HepG2 (cell line): ENCODE data around the gene NAXD.

Source experiments
- BRCA1 ChIP-seq: sonication (generic); formaldehyde crosslinking; IDR thresholded peaks from 2 replicates; pipeline ENCODE4 v1.4.0; 2020; ENCODE audit warnings: missing genetic modification reagents
- ERF ChIP-seq: IDR thresholded peaks from 2 replicates; pipeline ENCODE4 v1.6.1; 2018; ENCODE audit warnings: missing biosample characterization, missing genetic modification reagents
- EZH2 ChIP-seq: conservative IDR thresholded peaks from 2 replicates; pipeline ENCODE4 v1.6.1; 2012; ENCODE audit warnings: mild to moderate bottlenecking, low read depth, low read length, moderate library complexity
- HES4 ChIP-seq: sonication (generic); formaldehyde crosslinking; IDR thresholded peaks from 2 replicates; pipeline ENCODE4 v1.9.0; 2021; ENCODE audit warnings: mild to moderate bottlenecking, missing genetic modification reagents, borderline replicate concordance
- POLR2AphosphoS2 ChIP-seq: IDR thresholded peaks from 2 replicates; pipeline ENCODE4 v1.6.1; 2011; ENCODE audit warnings: low read depth, low read length, improper control_type of control experiment
- SIN3A ChIP-seq: IDR thresholded peaks from 2 replicates; pipeline ENCODE4 v1.6.1; 2011; ENCODE audit warnings: low read depth, mild to moderate bottlenecking, control low read depth, low read length, borderline replicate concordance
- SOX6 ChIP-seq, 2 experiments: fragments of 450-650 bp in 1 of 2; sonication (generic) in 1 of 2; formaldehyde crosslinking in 1 of 2; IDR thresholded peaks; 2 replicates each; pipeline versions ENCODE4 v1.4.0 to v1.6.1; 2017 to 2020; ENCODE audit warnings: antibody characterized with exemption in 1 of 2, mild to moderate bottlenecking in 1 of 2, missing genetic modification reagents in 1 of 2
- TF ChIP-seq, protein P1 (sequence below): fragments of 450-650 bp; IDR thresholded peaks from 2 replicates; pipeline ENCODE4 v1.6.1; 2017; ENCODE audit warnings: mild to moderate bottlenecking
- TF ChIP-seq, protein P2 (sequence below), 2 experiments: sonication (generic) in 1 of 2; formaldehyde crosslinking in 1 of 2; IDR thresholded peaks; 2 replicates each; pipeline versions ENCODE4 v1.5.1 to v1.6.1; 2011 to 2020; ENCODE audit warnings: borderline replicate concordance in 1 of 2, low read depth in 1 of 2, low read length in 1 of 2, mild to moderate bottlenecking in 1 of 2, missing genetic modification reagents in 1 of 2, moderate library complexity in 1 of 2

DNA sequence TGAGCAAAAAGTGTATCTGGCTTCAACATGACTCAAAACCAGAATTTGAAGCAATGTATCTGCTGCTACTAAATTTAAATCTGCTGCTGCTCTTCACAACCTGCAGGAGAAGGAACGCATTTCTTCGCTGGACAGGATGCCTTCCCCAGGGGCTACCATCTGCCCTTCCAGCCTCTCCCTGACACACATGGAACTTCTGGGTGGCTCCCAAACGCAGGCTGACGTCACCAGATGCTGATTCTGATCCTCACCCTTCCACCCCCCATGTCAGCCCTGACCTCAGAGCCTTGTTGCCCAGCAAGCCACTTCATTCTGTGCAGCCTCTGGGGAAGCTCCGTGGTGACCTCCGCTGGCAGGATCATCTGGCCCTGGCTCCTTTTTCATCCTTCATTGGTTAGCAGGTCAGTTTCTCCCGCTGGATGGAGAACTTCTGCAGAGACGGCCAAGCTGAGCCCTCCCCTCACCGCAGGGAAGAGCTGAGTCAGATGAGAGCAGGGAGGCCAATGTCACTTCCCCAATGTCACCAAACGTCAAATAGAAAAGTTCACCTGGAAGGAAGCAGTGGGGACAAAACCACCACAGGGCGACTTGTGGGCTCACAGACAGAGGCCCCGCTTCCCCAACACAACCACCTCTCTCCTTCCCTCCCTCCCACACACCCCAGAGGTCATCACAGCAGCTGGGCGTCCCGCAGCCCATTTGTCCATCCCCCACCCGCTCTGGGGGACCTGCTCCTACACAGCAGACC, 39.8 kb upstream of the NAXD start:
- no peak for TF ChIP-seq EZH2
- TF ChIP-seq SOX6 (IDR thresholded peaks at IDR 0.05), result no peak
- TF ChIP-seq SOX6 (CRISPR knock-in tag; IDR thresholded peaks at IDR 0.05), result no peak
- TF ChIP-seq BRCA1 (CRISPR knock-in tag), result no peak
- TF ChIP-seq, protein P1, sequence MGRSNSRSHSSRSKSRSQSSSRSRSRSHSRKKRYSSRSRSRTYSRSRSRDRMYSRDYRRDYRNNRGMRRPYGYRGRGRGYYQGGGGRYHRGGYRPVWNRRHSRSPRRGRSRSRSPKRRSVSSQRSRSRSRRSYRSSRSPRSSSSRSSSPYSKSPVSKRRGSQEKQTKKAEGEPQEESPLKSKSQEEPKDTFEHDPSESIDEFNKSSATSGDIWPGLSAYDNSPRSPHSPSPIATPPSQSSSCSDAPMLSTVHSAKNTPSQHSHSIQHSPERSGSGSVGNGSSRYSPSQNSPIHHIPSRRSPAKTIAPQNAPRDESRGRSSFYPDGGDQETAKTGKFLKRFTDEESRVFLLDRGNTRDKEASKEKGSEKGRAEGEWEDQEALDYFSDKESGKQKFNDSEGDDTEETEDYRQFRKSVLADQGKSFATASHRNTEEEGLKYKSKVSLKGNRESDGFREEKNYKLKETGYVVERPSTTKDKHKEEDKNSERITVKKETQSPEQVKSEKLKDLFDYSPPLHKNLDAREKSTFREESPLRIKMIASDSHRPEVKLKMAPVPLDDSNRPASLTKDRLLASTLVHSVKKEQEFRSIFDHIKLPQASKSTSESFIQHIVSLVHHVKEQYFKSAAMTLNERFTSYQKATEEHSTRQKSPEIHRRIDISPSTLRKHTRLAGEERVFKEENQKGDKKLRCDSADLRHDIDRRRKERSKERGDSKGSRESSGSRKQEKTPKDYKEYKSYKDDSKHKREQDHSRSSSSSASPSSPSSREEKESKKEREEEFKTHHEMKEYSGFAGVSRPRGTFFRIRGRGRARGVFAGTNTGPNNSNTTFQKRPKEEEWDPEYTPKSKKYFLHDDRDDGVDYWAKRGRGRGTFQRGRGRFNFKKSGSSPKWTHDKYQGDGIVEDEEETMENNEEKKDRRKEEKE, result no peak
- no peak for TF ChIP-seq POLR2AphosphoS2
- TF ChIP-seq HES4, result no peak
- TF ChIP-seq SIN3A, result no peak
- no peak for TF ChIP-seq ERF (CRISPR knock-in tag)
- TF ChIP-seq, protein P2, sequence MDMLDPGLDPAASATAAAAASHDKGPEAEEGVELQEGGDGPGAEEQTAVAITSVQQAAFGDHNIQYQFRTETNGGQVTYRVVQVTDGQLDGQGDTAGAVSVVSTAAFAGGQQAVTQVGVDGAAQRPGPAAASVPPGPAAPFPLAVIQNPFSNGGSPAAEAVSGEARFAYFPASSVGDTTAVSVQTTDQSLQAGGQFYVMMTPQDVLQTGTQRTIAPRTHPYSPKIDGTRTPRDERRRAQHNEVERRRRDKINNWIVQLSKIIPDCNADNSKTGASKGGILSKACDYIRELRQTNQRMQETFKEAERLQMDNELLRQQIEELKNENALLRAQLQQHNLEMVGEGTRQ (IDR thresholded peaks at IDR 0.05; ENCODE audit: low read depth, low read length), result no peak
- TF ChIP-seq, protein P2 (CRISPR knock-in tag; IDR thresholded peaks at IDR 0.05; ENCODE audit: borderline replicate concordance), result no peak
